GM12872 (cell line): ENCODE measurements around the gene CNR1.

Experiments used
- CTCF ChIP-seq: IDR thresholded peaks from 3 replicates; pipeline ENCODE4 v1.5.1; 2011; ENCODE audit warnings: low read depth, mild to moderate bottlenecking, low read length, moderate library complexity; ENCODE audit not compliant: insufficient read depth

Gene CNR1

GRCh38 chr6:88165844-88166492 is at the start of gene CNR1:
Gene CNR1 (minus strand): TSS chr6:88166347. CDS start chr6:88145274, 21,073 bp downstream.
- peak; percentile 39; the same call in 2 of the 3 replicates for TF ChIP-seq CTCF

DNA sequence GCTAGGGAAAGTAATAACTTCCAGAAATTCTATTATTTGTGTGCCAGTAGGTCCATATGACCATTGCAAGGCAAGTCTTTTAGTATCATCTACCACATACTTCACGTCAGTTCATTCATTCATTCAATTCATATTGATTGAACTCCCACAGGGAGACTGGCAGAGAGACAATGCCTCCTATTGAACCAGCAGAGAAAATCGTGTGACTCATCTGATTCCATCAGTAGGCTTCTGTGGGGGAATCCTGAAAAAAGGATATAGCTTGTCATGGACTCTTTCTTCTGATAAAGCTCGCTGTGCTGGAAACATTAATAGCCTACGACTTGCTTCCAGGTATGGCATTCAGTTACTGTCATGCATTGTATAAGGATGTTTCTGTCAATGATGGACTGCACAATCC is 45.3 kb upstream of the CNR1 start:
- TF ChIP-seq CTCF = no peak

- no peak for TF ChIP-seq CTCF
These were observed 43.2 kb upstream of the CNR1 start for GRCh38 chr6:88209301-88209700.

- TF ChIP-seq CTCF = no peak
These were observed 42.6 kb upstream of the CNR1 start for GRCh38 chr6:88208726-88209125.

DNA sequence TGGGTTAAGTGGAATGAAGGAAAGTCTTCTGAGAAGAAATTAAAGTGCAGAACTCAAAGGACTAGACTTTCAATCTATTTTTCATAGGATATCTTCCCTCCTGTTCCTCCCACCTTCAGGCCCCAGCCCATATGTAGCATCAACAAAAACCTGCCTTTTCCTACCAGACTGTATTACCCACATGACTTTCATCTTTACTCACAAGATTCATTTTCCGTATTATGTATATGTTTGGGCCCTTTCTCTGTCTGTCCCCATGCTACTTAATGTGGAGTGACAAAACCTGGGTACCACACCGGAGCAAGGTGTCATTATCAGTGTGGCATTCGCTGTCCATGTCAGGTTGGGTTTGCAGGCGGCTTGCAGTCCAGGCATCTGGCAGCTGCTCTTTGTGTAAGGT is 18.8 kb upstream of the CNR1 start:
- no peak for TF ChIP-seq CTCF

- TF ChIP-seq CTCF = no peak
These were observed 17.3 kb upstream of the CNR1 start for GRCh38 chr6:88183471-88183870.

- peak; percentile 45; the same call in 2 of the 3 replicates for TF ChIP-seq CTCF
These were observed 13.5 kb upstream of the CNR1 start for GRCh38 chr6:88179692-88180091.
